ENCODE results near the gene FAM120A.

DNA sequence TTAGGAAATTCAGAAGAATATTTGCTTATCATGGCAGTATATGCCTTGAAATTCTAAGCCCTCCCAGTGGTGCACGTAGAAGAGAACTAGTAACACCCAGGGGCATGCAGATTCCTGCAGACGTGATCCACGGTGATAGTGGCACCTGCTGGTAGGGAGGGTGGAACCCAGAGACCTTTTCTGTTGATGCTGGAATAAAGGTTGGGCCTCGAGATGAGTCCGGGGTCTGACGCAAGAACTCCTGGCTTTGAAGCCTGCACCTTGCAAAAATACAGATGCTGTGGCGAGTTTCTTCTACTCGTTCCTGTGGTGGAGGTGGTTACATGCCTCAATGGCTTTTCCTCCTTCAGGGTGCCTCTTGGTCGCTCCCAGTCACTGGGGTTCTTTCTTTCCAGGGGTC lies 85.4 kb downstream of the FAM120A start:
- TF ChIP-seq, protein P1, sequence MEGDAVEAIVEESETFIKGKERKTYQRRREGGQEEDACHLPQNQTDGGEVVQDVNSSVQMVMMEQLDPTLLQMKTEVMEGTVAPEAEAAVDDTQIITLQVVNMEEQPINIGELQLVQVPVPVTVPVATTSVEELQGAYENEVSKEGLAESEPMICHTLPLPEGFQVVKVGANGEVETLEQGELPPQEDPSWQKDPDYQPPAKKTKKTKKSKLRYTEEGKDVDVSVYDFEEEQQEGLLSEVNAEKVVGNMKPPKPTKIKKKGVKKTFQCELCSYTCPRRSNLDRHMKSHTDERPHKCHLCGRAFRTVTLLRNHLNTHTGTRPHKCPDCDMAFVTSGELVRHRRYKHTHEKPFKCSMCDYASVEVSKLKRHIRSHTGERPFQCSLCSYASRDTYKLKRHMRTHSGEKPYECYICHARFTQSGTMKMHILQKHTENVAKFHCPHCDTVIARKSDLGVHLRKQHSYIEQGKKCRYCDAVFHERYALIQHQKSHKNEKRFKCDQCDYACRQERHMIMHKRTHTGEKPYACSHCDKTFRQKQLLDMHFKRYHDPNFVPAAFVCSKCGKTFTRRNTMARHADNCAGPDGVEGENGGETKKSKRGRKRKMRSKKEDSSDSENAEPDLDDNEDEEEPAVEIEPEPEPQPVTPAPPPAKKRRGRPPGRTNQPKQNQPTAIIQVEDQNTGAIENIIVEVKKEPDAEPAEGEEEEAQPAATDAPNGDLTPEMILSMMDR (IDR thresholded peaks at IDR 0.05): no peak
- no peak for TF ChIP-seq SIN3A (IDR thresholded peaks at IDR 0.05; ENCODE audit: borderline replicate concordance, insufficient read depth, low read depth, low read length)
